Smooth muscle cell (in vitro differentiated cells): ENCODE data around the gene MKS1. TPM values are rescaled to one million over a fixed set of nuclear protein-coding genes. Genes with fewer than 3 reads are reported as not detected.
A peak's percentile ranks its signal among the peaks of the same experiment; 100 is the strongest.

Experiments
- DNase-seq: peaks from one replicate; lab custom pipeline; 2025; ENCODE audit not compliant: unreplicated experiment; lab: John Stamatoyannopoulos, UW
- H2AFZ ChIP-seq: fragments of 200-600 bp; sonication (generic); 2 replicates; pipeline ENCODE4 v1.6.0; 2016; ENCODE audit warnings: antibody characterized with exemption, low read depth, mild to moderate bottlenecking
- H3F3A ChIP-seq: fragments of 200-600 bp; sonication (generic); 2 replicates; pipeline ENCODE4 v1.6.0; 2017; ENCODE audit warnings: antibody characterized with exemption, low read depth
- H3K27ac ChIP-seq: fragments of 200-600 bp; sonication (generic); 2 replicates; pipeline ENCODE4 v1.5.1; 2016; ENCODE audit warnings: low read depth, mild to moderate bottlenecking
- H3K27me3 ChIP-seq: fragments of 200-600 bp; sonication (generic); 2 replicates; pipeline ENCODE4 v1.6.1; 2016; ENCODE audit warnings: low read depth, mild to moderate bottlenecking
- H3K36me3 ChIP-seq: fragments of 200-600 bp; sonication (generic); 2 replicates; pipeline ENCODE4 v1.5.1; 2016; ENCODE audit warnings: low read depth
- H3K4me1 ChIP-seq: fragments of 200-600 bp; sonication (generic); 2 replicates; pipeline ENCODE4 v1.5.1; 2016; ENCODE audit warnings: low read depth
- H3K4me2 ChIP-seq: fragments of 200-600 bp; sonication (generic); 2 replicates; pipeline ENCODE4 v1.6.0; 2016; ENCODE audit warnings: mild to moderate bottlenecking
- H3K4me3 ChIP-seq: fragments of 200-600 bp; sonication (generic); 2 replicates; pipeline ENCODE4 v1.5.1; 2016; ENCODE audit warnings: mild to moderate bottlenecking
- H3K79me2 ChIP-seq: fragments of 200-600 bp; sonication (generic); 2 replicates; pipeline ENCODE4 v1.6.0; 2016; ENCODE audit warnings: low read depth, mild to moderate bottlenecking
- H3K9ac ChIP-seq: fragments of 200-600 bp; sonication (generic); 2 replicates; pipeline ENCODE4 v1.6.0; 2016; ENCODE audit warnings: low read depth
- H3K9me3 ChIP-seq: fragments of 200-600 bp; sonication (generic); replicated peaks from 2 replicates; pipeline ENCODE4 v1.5.1; 2016; ENCODE audit warnings: low read depth
- H4K20me1 ChIP-seq: fragments of 200-600 bp; sonication (generic); 2 replicates; pipeline ENCODE4 v1.6.0; 2016; ENCODE audit warnings: low read depth
- WGBS: methylation state at CpG from one replicate; pipeline ENCODE4 v1.1.7; 2016; ENCODE audit warnings: low lambda C conversion rate; 5-methylcytosine and 5-hydroxymethylcytosine counted together
- polyA plus RNA-seq: library from polyadenylated mRNA; unstranded; fragments of >200 nt; fragmentation: Nextera tagmentation; extraction: Ambion mirVana; gene quantifications from 2 replicates; pipeline ENCODE4 v1.2.1, GENCODE V29; 2016
- total RNA-seq: library from RNA; depleted of rRNA; stranded (reverse); fragments of >200 nt; gene quantifications from 2 replicates; pipeline ENCODE4 v1.2.3, GENCODE V29; 2014
- TF ChIP-seq, protein P1 (sequence below): fragments of 200-600 bp; sonication (generic); IDR thresholded peaks from 2 replicates; pipeline ENCODE4 v1.5.1; 2017; ENCODE audit warnings: borderline replicate concordance, mild to moderate bottlenecking, antibody characterized with exemption; ENCODE audit not compliant: insufficient read depth, poor library complexity, severe bottlenecking

MKS1 gene
- total and polyA plus RNA-seq, 2 experiments from 2014 or later, result 15.6 to 22.8 TPM

DNA sequence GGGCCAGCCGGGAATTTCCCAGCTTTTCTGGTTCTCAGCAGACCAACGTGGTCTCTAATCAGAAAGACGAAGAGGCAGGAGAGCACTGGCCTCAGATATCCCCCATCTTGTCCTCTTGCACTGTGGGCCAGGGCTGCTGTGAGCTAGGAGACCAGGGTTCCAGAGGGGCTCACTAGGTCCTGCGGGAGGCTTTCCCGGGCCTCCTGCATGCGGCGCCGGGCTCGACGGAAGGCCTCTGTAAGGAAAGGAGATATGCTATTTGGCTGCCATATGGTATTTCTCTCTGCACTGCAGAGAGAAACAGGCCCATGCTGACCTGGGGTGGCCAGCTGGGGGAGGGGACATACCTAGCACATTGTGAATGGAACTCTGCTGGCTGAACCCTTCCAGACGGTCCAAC is 13.1 kb downstream of the MKS1 start:
- Histone ChIP-seq H3K79me2 (no peaks in the 10 kb centered on the region), H3K4me1 (no peaks in the 10 kb centered on the region), H3K4me2 (no peak overlapping the region), H3K9ac (no peak overlapping the region), H3K27ac (no peak overlapping the region), H3F3A (no peaks in the 10 kb centered on the region), H3K9me3 (no peaks in the 10 kb centered on the region), H3K4me3 (no peak overlapping the region), H3K27me3 (no peaks in the 10 kb centered on the region), H2AFZ (no peak overlapping the region), H3K36me3 (no peaks in the 10 kb centered on the region), H4K20me1 (no peaks in the 10 kb centered on the region)
- 96% methylated on average over 11 of the region's 11 CpGs for WGBS
- no peak for DNase-seq
- TF ChIP-seq, protein P1, sequence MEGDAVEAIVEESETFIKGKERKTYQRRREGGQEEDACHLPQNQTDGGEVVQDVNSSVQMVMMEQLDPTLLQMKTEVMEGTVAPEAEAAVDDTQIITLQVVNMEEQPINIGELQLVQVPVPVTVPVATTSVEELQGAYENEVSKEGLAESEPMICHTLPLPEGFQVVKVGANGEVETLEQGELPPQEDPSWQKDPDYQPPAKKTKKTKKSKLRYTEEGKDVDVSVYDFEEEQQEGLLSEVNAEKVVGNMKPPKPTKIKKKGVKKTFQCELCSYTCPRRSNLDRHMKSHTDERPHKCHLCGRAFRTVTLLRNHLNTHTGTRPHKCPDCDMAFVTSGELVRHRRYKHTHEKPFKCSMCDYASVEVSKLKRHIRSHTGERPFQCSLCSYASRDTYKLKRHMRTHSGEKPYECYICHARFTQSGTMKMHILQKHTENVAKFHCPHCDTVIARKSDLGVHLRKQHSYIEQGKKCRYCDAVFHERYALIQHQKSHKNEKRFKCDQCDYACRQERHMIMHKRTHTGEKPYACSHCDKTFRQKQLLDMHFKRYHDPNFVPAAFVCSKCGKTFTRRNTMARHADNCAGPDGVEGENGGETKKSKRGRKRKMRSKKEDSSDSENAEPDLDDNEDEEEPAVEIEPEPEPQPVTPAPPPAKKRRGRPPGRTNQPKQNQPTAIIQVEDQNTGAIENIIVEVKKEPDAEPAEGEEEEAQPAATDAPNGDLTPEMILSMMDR, result no peak

DNA sequence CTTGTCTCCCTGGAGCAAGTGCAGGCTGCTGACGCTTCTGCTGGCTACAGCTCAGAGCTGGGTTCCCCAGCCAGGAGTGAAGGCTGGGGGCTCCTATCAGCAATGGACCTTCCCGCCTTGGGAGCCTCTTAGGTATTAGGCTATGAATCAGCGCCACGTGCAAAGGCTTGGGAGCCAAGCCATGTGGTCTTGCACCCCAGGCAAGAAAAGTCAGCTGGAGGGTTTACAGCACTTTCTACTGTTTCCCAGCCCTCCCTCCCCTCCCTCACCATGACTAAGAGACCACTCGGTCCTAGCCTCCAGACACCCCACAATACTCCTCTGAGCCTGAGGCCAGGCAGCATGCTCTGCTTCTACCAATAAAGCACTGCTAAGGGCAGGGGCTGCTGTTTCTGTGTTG is 14.3 kb downstream of the MKS1 start:
- H3K9me3 ChIP-seq, result no peaks in the 10 kb centered on the region
- H3K9ac ChIP-seq, result no peak overlapping the region
- no peak overlapping the region for H2AFZ ChIP-seq
- WGBS, result 91% methylated on average over 5 of the region's 5 CpGs
- no peaks in the 10 kb centered on the region for H3K27me3 ChIP-seq
- no peaks in the 10 kb centered on the region for H3K79me2 ChIP-seq
- H3K4me1 ChIP-seq, result no peaks in the 10 kb centered on the region
- no peaks in the 10 kb centered on the region for H3K36me3 ChIP-seq
- no peak overlapping the region for H3K27ac ChIP-seq
- H3F3A ChIP-seq, result no peaks in the 10 kb centered on the region
- no peaks in the 10 kb centered on the region for H4K20me1 ChIP-seq
- H3K4me3 ChIP-seq, result no peak overlapping the region
- H3K4me2 ChIP-seq, result no peak overlapping the region
- no peak for DNase-seq
- TF ChIP-seq, protein P1, result no peak

DNA sequence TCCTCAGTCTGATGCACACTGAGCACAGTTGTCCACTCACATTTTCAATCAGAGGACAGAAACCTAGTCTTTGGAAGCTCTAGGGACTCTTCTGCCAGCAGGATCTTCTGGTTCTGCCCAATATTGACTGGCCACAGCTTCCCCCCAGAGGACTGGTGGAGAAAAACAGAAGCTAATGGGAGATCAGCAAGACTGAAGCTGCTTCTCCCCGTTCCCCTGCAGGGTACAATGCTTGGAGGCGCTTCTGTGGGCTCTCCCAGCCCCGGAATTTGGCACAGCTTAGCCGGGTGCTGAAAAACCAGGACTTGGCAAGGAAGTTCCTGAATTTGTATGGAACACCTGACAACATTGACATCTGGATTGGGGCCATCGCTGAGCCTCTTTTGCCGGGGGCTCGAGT is 16.2 kb downstream of the MKS1 start:
- Histone ChIP-seq H4K20me1 (no peaks in the 10 kb centered on the region), H3F3A (no peaks in the 10 kb centered on the region), H3K4me3 (no peak overlapping the region), H3K79me2 (no peaks in the 10 kb centered on the region), H3K4me2 (no peak overlapping the region), H3K9ac (no peak overlapping the region), H3K36me3 (no peaks in the 10 kb centered on the region), H3K4me1 (no peaks in the 10 kb centered on the region), H2AFZ (no peak overlapping the region), H3K27ac (no peak overlapping the region), H3K9me3 (no peaks in the 10 kb centered on the region), H3K27me3 (peaks cover 12% of the 10 kb centered on the region)
- no peak for DNase-seq
- TF ChIP-seq, protein P1, result no peak
- 90% methylated on average over 7 of the region's 7 CpGs for WGBS

DNA sequence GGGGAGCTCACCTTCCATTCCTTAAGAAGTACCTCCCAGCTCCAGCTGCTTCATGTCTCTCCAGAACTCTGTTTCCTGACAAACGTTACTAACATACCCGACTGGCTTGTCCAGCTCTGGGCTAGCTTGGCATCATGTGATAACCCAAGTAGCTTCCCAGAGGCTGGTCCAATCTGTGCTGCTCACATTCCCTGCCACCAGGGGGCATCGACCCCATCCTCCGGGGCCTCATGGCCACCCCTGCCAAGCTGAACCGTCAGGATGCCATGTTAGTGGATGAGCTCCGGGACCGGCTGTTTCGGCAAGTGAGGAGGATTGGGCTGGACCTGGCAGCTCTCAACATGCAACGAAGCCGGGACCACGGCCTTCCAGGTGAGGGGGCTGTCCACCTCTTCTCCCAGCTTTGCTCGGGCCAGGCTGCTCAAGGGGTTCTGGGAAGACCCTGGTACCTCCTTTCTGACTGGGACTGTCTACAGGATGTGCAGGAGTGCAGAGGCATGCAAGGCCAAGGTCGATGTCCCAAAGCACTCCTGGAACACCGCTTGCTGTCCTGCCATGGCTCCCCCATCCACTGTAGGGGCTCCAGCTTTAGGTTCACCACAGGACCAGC is 18.9 kb downstream of the MKS1 start:
- no peaks in the 10 kb centered on the region for H3K79me2 ChIP-seq
- 60% methylated on average over 14 of the region's 14 CpGs for WGBS
- no peaks in the 10 kb centered on the region for H4K20me1 ChIP-seq
- no peak overlapping the region for H3K27ac ChIP-seq
- no peaks in the 10 kb centered on the region for H3K9me3 ChIP-seq
- H3K36me3 ChIP-seq, result no peaks in the 10 kb centered on the region
- peak; percentile 12 for DNase-seq
- H3F3A ChIP-seq, result no peaks in the 10 kb centered on the region
- no peak overlapping the region for H3K9ac ChIP-seq
- no peak overlapping the region for H2AFZ ChIP-seq
- TF ChIP-seq, protein P1, result peak; percentile 63
- H3K27me3 ChIP-seq, result peaks cover 21% of the 10 kb centered on the region
- H3K4me2 ChIP-seq, result no peak overlapping the region
- no peak overlapping the region for H3K4me3 ChIP-seq
- H3K4me1 ChIP-seq, result no peaks in the 10 kb centered on the region
